GM21723 (cell line): ENCODE results near the gene PPP1CC.
"Not testable (repeated sequence)": the region's sequence is repeated elsewhere in the genome, so short reads cannot be mapped to it uniquely, and the experiment has no call there.

Experiments used
- ATAC-seq: cut with Tn5 transposase; IDR thresholded peaks from one replicate; pipeline ENCODE4 v1.9.1; 2021; ENCODE audit warnings: mild to moderate bottlenecking, moderate library complexity; ENCODE audit not compliant: unreplicated experiment

Gene PPP1CC

GRCh38 chr12:110756611-110757010 lies 13.9 kb upstream of the PPP1CC start:
- no peak for ATAC-seq

DNA sequence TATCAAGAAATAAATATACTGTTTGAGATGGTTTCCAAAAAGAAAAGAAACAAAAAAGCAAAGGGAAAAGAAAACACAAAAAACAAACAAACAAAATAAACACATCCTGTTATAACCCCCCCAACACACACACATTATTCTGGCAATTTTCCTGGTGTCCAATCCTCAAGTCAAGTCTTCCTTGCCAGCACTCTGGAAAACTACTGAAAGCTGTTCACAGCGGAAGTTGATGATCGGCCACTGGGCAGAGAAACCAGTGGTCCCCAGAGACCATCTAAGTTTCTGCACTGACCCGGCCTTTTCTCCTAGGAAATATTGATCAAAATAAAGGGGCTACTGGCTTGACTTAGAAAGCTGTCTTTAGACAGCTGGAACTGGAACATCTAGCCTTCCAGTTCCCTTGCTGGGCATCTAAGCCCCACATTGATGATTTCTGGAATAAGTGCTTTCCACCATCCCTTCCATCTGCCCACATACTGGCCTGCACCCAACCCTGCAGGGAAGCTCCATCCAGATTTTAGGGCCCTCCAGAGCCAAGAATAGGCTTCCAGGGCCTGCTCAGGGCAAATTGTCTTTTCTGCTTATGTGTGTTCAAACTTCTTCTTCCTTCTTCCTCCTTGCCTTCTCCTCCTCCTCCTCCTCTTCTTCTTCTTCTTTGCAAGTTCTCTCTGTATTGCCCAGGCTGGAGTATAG lies 11.6 kb upstream of the PPP1CC start:
- no peak for ATAC-seq

GRCh38 chr12:110750784-110751461 lies 8.2 kb upstream of the PPP1CC start:
- ATAC-seq = no peak

DNA sequence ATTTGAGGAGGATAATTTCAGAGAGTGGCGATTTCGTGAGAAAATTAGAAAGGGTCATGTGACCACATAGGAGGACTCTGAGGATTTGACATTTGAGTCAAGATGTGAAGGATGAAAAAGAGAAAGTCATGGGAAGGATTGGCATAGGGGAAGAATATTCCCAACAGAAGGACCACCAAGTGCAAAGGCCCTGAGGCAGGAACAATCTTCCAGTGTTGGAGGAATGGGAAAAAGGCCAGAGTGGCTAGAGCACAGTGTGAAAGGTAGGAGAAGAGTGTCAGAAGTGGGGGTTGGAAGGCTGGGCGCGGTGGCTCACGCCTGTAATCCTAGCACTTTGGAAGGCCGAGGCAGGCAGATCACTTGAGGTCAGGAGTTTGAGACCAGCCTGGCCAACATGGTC lies 3.9 kb upstream of the PPP1CC start:
- no peak for ATAC-seq

- ATAC-seq = no peak
Measured at GRCh38 chr12:110745542-110746284, 3.0 kb upstream of the PPP1CC start.

DNA sequence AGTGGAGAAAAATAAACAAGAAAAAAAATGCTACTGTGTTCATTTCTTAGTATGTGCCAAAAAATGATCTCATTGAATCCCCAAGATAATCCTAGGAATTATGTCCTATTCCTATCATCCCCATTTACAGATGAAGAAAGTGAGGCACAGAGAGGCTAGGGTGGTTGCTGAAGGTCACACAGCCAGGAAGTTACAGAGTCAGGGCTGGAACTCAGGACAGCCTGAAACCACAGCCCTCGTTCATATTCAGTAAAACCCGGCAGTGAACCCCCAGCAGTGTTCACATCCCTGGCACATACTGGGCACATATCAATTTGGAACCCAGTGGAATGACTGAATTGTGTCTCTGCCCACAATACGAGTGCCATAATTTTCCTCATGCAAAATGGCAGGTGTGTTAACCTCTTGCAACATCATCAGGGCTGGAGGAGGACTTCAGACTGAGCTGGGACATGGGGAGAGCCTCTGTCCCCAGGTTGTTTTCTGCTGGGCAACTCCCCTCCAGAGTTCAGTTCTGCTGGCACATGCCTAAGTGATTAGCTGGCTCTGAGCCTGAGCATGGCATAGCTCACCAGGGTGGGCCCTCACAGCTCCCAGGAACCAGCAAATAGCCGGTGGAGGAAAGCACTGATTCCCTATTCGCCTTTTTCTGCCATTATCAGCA lies 2.0 kb upstream of the PPP1CC start:
- ATAC-seq = no peak

DNA sequence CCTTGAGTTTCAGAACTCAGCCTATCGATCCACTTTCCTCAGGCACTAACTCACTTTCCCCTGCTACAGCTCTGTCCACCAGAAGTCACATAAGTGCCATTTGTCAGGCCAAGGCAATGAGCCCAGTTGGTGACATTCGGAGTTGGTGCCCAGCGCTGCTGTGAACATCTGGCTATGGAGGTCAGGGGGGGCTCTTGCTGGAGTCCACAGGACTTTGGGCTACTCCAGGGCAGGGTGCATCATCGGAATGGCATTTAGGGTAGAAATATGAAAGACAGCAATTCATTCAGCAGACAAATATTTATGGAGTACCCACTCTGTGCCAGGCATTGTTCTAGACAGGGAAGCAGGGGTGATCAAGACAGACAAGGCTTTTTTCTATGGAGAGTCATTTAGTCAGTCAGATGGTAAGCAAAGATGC lies 1.5 kb upstream of the PPP1CC start:
- no peak for ATAC-seq

- no peak for ATAC-seq
Measured at GRCh38 chr12:110743571-110744093, 941 bp upstream of the PPP1CC start.

DNA sequence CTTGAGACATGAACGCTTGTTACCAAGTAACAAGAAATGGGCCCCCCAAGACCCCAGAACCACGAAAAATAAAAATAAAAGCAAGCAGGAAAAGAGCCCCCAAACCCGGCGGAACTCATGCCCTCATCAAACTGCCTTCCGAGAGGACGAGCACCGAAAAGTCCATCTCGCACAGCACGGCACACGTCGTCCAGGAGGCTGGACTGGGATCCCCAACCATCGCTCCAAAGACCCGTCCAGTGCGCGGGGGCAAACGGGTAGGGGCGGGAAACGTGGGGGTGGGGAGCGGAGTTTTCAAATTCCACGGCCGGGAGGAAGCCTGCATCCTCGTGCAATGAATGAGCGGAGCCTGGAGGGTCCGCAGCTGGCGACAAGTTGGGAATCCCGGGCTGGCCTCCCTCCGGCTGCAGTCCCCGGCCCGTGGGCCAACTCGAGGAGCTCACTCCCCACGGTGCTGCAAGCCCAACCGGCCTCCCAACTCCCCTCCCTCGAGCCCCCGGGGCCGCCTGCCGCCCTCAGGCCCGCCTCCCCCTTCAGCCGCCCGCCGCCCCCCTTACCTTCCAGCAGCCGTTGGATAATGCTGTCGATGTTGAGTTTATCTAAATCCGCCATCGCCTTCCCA lies 484 bp downstream of the PPP1CC start:
- peak; percentile 21 for ATAC-seq

DNA sequence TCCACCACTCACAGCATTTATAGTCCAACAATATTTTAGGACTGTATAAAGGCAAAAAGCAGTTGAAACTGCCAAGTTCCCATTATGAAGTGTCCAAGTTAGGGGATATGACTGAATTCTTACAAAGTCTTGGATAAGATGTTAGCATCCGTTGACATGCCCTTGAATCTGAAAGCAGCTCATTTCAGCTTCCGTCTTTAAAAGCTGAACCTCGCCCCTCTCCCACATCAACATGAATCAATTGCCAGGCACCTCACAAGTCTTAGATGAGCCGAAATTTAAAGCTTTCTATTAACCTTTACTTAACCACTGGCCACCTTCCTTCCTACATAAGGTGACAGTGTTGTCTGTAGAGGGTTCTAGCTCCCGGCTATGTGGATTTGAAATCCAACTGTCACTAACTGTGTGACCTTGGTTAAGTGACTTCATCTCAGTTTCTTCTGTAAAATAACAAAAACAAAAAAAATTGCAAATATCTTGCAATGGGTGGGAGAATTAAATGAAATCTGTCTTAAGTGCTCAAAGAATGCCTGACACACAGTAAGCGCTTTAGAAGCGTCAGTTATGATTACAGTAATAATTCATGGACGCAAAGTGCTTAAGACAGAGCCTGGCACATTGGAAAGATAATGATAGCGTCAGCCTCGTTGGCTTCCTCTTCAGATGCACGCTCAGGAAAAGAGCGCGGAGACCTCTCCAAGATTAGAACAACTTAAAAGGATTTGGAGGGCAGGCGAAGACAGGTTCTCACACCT lies 1.2 kb downstream of the PPP1CC start:
- ATAC-seq = no peak

DNA sequence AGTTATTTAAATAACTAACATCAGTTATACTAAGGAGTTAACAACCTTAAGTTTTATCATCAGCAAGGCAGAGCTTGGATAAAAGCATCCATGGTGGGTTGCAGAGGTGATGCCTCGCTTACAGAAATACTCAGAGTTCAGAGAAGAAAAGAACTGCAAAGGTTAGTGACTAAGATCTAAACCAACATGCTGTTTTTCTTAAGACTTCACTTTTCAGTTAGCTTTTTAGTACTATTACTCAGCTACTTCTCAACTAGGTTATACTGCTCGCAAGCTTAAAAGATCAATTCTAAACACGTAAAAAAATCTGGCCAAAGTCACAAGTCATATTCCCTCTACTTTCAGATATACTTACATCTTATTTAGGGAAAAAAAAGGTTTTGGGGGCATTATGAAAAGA lies 2.8 kb downstream of the PPP1CC start:
- ATAC-seq = no peak

DNA sequence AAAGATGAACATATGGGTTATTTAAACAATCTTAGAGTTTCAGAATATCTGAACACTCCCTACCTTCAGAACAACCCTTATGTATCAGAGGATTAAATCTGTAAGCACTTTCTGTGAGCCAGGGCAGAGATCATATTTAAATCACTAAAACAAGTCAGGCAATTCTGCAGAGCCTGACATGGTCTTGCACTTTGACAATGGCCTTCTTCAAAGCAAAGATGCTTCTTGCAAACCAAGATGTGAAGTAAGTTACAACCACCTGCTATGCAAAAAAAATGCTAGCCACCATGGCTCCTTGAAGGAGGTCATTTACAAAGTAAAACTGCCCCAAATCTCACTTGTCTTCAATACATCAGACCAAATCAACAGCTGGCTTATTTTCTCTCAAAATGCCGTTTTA lies 3.2 kb downstream of the PPP1CC start:
- no peak for ATAC-seq

DNA sequence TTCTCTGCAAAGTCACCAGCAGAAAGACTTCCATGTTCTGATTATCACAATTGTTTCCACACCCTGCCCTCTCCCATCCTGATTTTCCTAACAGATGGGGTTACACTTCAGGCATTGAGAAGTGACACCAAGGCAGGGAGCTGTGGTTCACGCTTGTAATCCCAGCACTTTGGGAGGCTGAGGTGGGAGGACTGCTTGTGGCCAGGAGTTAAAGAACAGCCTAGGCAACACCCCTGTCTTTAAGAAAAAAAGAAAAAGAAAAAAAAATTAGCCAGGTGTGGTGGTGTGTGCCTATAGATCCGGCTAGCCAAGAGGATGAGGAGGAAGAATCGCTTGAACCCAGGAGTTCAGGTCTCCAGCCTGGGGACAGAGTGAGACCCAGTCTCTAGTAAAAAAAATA lies 5.2 kb downstream of the PPP1CC start:
- no peak for ATAC-seq

GRCh38 chr12:110737016-110737415 lies 5.7 kb downstream of the PPP1CC start:
- not testable (repeated sequence) for ATAC-seq

DNA sequence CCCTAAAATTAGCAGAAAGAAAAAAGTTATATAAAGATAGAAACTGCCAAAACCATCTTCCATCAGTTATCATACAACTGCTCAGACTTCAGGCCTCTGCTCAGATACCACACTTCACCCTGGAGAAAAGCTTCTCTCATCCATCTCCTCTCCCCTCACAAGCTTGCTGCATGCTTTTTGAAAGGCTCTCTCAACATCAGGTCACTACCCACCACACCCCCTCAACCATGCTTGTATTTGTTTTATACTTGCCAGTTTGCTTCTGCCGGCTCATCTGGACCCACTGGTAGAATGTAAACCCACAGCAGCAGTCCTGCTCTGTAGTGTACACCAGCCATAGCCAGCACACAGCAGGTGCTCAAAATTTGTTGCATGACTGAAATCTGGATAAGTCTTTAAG lies 8.8 kb downstream of the PPP1CC start:
- ATAC-seq = no peak

GRCh38 chr12:110733089-110733715 lies 9.5 kb downstream of the PPP1CC start:
- ATAC-seq = no peak

GRCh38 chr12:110732572-110732971 lies 10.1 kb downstream of the PPP1CC start:
- no peak for ATAC-seq

DNA sequence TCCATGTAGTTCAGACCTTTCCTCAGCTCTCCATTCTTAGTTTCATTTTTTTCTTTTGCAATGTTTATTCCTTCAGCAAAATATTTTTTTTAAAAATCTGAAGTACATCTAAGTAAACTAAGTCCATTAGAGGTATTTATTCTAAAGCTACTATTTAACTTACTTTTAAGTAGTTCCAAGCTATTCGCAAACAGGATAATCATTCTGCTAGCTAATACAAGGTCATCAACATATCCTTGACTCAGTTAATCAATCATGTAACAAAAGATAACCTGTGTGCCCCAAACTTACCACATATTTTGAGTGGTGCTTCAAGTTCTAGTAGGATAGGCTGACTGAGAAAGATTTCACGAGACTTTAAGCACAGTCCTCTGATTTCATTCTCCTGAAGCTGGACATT lies 11.2 kb downstream of the PPP1CC start:
- no peak for ATAC-seq

DNA sequence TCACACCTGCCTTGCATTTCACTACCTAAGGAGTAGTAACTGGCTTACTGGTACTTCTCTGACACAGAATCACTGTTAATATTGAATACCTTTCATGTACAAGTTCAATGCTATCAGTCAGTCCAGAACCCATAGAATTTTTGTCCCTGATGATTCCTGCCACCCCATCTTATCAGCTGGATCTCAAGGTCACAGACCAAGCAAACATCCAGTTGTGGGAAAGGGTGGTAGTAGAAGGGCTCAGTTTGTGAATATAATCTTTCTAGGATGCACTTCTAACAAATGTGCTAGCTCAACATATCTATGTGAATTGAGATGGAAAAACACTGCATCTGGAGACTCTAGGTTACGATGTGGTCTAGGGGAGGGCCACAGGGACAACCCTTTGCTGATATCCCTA lies 14.1 kb downstream of the PPP1CC start:
- ATAC-seq = no peak
